Pancreas (tissue), 8 donors: ENCODE measurements around the gene GPX4. TPM values are rescaled to one million over a fixed set of nuclear protein-coding genes. Genes with fewer than 3 reads are reported as not detected.

ENCODE experiments used
- polyA plus RNA-seq, 2 donors: library from polyadenylated mRNA; stranded (reverse); fragments of 200-250 nt; gene quantifications; one replicate each; pipeline ENCODE4 v1.2.3, GENCODE V29; 2013
- total RNA-seq, 6 donors: library from RNA; stranded (reverse); fragmentation: NEBNext Ultra II Directional in 4 of 6; extraction: Animal tissue kit (Norgen Biotek cat#: 25700) in 4 of 6; gene quantifications; one replicate each; pipeline versions ENCODE4 v1.2.1 to v1.2.4, GENCODE V29; 2021 to 2023
- donor health status: healthy with polysubstance abuse.
- donor health status: DM: no; HTN: no; CAD: no; lungs with moderate emphysema.
- donor health status: DM: no; HTN: no; CAD: no.
- donor health status: Bipolar disorder and iron deficiency.
- donor health status: DM: yes; HTN: yes; CAD: no.
- donor health status: DM: no; HTN: no; CAD: no.
- donor health status: DM: no; HTN: no; CAD: no.
- donor health status: DM: yes; HTN: yes; CAD: no.

GPX4 gene
- total and polyA plus RNA-seq, 8 donors, result 48.8 to 290 (median 76.8) TPM

Other genes with a start within 250 kb of the GPX4 start
- 10 to 100 TPM in 2 of 6 donors, 1 to 10 TPM in 4; 2.5 to 48.8 (median 7.3) TPM for gene CFD, start 244.3 kb upstream of the GPX4 start, total RNA-seq
- 10 to 100 TPM; 27.8 to 48.1 TPM for gene CFD, start 244.3 kb upstream of the GPX4 start, polyA plus RNA-seq
- gene MED16, start 210.8 kb upstream of the GPX4 start, total RNA-seq, result 10 to 100 TPM; 23.0 to 46.5 (median 33.5) TPM
- 100 to 1,000 TPM; 139 to 147 TPM for gene MED16, start 210.8 kb upstream of the GPX4 start, polyA plus RNA-seq
- not detected for gene RNU6-9, start 210.5 kb upstream of the GPX4 start, total RNA-seq
- gene RNU6-9, start 210.5 kb upstream of the GPX4 start, polyA plus RNA-seq, result not detected
- gene R3HDM4, start 190.8 kb upstream of the GPX4 start, total RNA-seq, result 10 to 100 TPM; 21.6 to 36.7 (median 29.2) TPM
- 10 to 100 TPM; 56.0 to 57.2 TPM for gene R3HDM4, start 190.8 kb upstream of the GPX4 start, polyA plus RNA-seq
- 1 to 10 TPM in 1 of 6 donors, under 1 TPM in 4, not detected in 1; 0.16 to 1.0 (median 0.25) TPM for gene KISS1R, start 186.7 kb upstream of the GPX4 start, total RNA-seq
- gene KISS1R, start 186.7 kb upstream of the GPX4 start, polyA plus RNA-seq, result under 1 TPM in 1 of 2 donors, not detected in 1; 0.80 TPM
- gene ARID3A, start 178.0 kb upstream of the GPX4 start, total RNA-seq, result 1 to 10 TPM; 6.5 to 8.5 (median 7.3) TPM
- gene ARID3A, start 178.0 kb upstream of the GPX4 start, polyA plus RNA-seq, result 1 to 10 TPM; 4.6 to 5.2 TPM
- 10 to 100 TPM; 12.3 to 26.2 (median 19.0) TPM for gene WDR18, start 119.6 kb upstream of the GPX4 start, total RNA-seq
- gene WDR18, start 119.6 kb upstream of the GPX4 start, polyA plus RNA-seq, result 10 to 100 TPM; 75.1 to 84.8 TPM
- not detected for gene GRIN3B, start 103.6 kb upstream of the GPX4 start, total RNA-seq
- gene GRIN3B, start 103.6 kb upstream of the GPX4 start, polyA plus RNA-seq, result under 1 TPM; 0.08 to 0.09 TPM
- 10 to 100 TPM; 65.9 to 99.1 (median 83.7) TPM for gene TMEM259, start 82.9 kb upstream of the GPX4 start, total RNA-seq
- gene TMEM259, start 82.9 kb upstream of the GPX4 start, polyA plus RNA-seq, result 100 to 1,000 TPM; 385 to 448 TPM
- gene RNU6-2, start 82.5 kb upstream of the GPX4 start, total RNA-seq, result not detected
- not detected for gene RNU6-2, start 82.5 kb upstream of the GPX4 start, polyA plus RNA-seq
- gene CNN2, start 77.4 kb upstream of the GPX4 start, total RNA-seq, result 10 to 100 TPM; 46.4 to 73.8 (median 56.2) TPM
- 10 to 100 TPM; 20.4 to 40.9 TPM for gene CNN2, start 77.4 kb upstream of the GPX4 start, polyA plus RNA-seq
- gene ABCA7, start 63.9 kb upstream of the GPX4 start, total RNA-seq, result 10 to 100 TPM in 4 of 6 donors, 1 to 10 TPM in 2; 6.9 to 27.0 (median 16.0) TPM
- 100 to 1,000 TPM in 1 of 2 donors, 10 to 100 TPM in 1; 60.9 to 131 TPM for gene ABCA7, start 63.9 kb upstream of the GPX4 start, polyA plus RNA-seq
- gene ARHGAP45, start 36.8 kb upstream of the GPX4 start, total RNA-seq, result 10 to 100 TPM in 3 of 6 donors, 1 to 10 TPM in 3; 5.1 to 15.8 (median 8.4) TPM
- gene ARHGAP45, start 36.8 kb upstream of the GPX4 start, polyA plus RNA-seq, result 10 to 100 TPM; 11.6 to 21.6 TPM
- gene POLR2E, start 8.6 kb upstream of the GPX4 start, total RNA-seq, result 10 to 100 TPM; 40.0 to 66.5 (median 58.6) TPM
- 10 to 100 TPM; 62.5 to 69.4 TPM for gene POLR2E, start 8.6 kb upstream of the GPX4 start, polyA plus RNA-seq
- gene SBNO2, start 70.3 kb downstream of the GPX4 start, total RNA-seq, result 10 to 100 TPM; 16.8 to 43.7 (median 23.9) TPM
- gene SBNO2, start 70.3 kb downstream of the GPX4 start, polyA plus RNA-seq, result 10 to 100 TPM; 36.4 to 53.9 TPM
- gene STK11, start 101.8 kb downstream of the GPX4 start, total RNA-seq, result 10 to 100 TPM; 20.1 to 38.6 (median 23.4) TPM
- 10 to 100 TPM; 43.6 to 62.2 TPM for gene STK11, start 101.8 kb downstream of the GPX4 start, polyA plus RNA-seq
- 1 to 10 TPM in 1 of 6 donors, under 1 TPM in 5; 0.16 to 1.1 (median 0.51) TPM for gene CBARP, start 134.0 kb downstream of the GPX4 start, total RNA-seq
- gene CBARP, start 134.0 kb downstream of the GPX4 start, polyA plus RNA-seq, result 1 to 10 TPM; 2.0 to 2.6 TPM
- gene ATP5F1D, start 137.8 kb downstream of the GPX4 start, total RNA-seq, result 100 to 1,000 TPM in 5 of 6 donors, 10 to 100 TPM in 1; 97.3 to 192 (median 149) TPM
- gene ATP5F1D, start 137.8 kb downstream of the GPX4 start, polyA plus RNA-seq, result 100 to 1,000 TPM; 173 to 515 TPM
- 10 to 100 TPM; 32.1 to 78.0 (median 49.1) TPM for gene MIDN, start 144.6 kb downstream of the GPX4 start, total RNA-seq
- 10 to 100 TPM; 36.6 to 49.1 TPM for gene MIDN, start 144.6 kb downstream of the GPX4 start, polyA plus RNA-seq
- gene CIRBP, start 165.3 kb downstream of the GPX4 start, total RNA-seq, result 100 to 1,000 TPM; 232 to 607 (median 483) TPM
- gene CIRBP, start 165.3 kb downstream of the GPX4 start, polyA plus RNA-seq, result 1,000 to 10,000 TPM in 1 of 2 donors, 100 to 1,000 TPM in 1; 802 to 1,009 TPM
- gene FAM174C, start 171.5 kb downstream of the GPX4 start, total RNA-seq, result 10 to 100 TPM; 16.1 to 26.1 (median 22.9) TPM
- 10 to 100 TPM; 69.8 to 83.4 TPM for gene FAM174C, start 171.5 kb downstream of the GPX4 start, polyA plus RNA-seq
- gene EFNA2, start 181.9 kb downstream of the GPX4 start, total RNA-seq, result under 1 TPM in 2 of 6 donors, not detected in 4; 0.22 to 0.94 TPM
- not detected for gene EFNA2, start 181.9 kb downstream of the GPX4 start, polyA plus RNA-seq